Activated CD4-positive, alpha-beta T cell treated with anti-CD3 and anti-CD28 coated beads for 36 hours (primary cell): ENCODE data around the gene LAMA2. TPM values are rescaled to one million over a fixed set of nuclear protein-coding genes. Genes with fewer than 3 reads are reported as not detected.
A peak's percentile ranks its signal among the peaks of the same experiment; 100 is the strongest.

Experiments used
- ATAC-seq: fragments of 200-7000 bp; cut with Tn5 transposase; one replicate; pipeline ENCODE4 v1.10.0; 2021; ENCODE audit warnings: mild to moderate bottlenecking, moderate library complexity
- CTCF ChIA-PET: fragments of 350-600 bp; sonication (Branson Sonifier 250); formaldehyde crosslinking; loops from one replicate; lab custom pipeline; 2021; ENCODE audit warnings: antibody characterized with exemption; lab: Charles Lee
- POLR2A ChIA-PET: fragments of 350-600 bp; sonication (Branson Sonifier 250); formaldehyde crosslinking; loops from one replicate; lab custom pipeline; 2021; ENCODE audit warnings: antibody characterized with exemption, inconsistent platforms; lab: Charles Lee
- DNase-seq: peaks from one replicate; pipeline ENCODE4 v3.0.0-alpha.2; 2020
- H3K27ac Mint-ChIP-seq: one replicate; pipeline ENCODE4 v1.8.0; 2021; ENCODE audit warnings: mixed read lengths
- H3K27me3 Mint-ChIP-seq: one replicate; pipeline ENCODE4 v1.8.0; 2021; ENCODE audit warnings: mixed read lengths
- H3K36me3 Mint-ChIP-seq: one replicate; pipeline ENCODE4 v1.8.0; 2021; ENCODE audit warnings: low read depth, mixed read lengths
- H3K4me1 Mint-ChIP-seq: one replicate; pipeline ENCODE4 v1.8.0; 2021; ENCODE audit warnings: mixed read lengths
- H3K4me3 Mint-ChIP-seq: one replicate; pipeline ENCODE4 v1.8.0; 2021; ENCODE audit warnings: mild to moderate bottlenecking, moderate library complexity, mixed read lengths
- H3K9me3 Mint-ChIP-seq: one replicate; pipeline ENCODE4 v1.8.0; 2021; ENCODE audit warnings: low read depth, mixed read lengths
- intact Hi-C, 2 experiments: fragments of 100-400 bp; cut with DNase I in 1 of 2; cut with micrococcal nuclease in 1 of 2; formaldehyde crosslinking; loops; one replicate each; pipeline versions ENCODE4 v1.14.2 to v1.15.1; 2022 to 2024; cut with DNase I, micrococcal nuclease
- total RNA-seq, 2 experiments: library from RNA; stranded (reverse); gene quantifications; one replicate each; pipeline ENCODE4 v1.2.3, GENCODE V29; 2021

LAMA2 gene
- total RNA-seq, 2 experiments from 2014 or later, result 0.65 to 0.80 TPM

GRCh38 chr6:129475477-129476247, 592.7 kb downstream of the LAMA2 start:
- no peak overlapping the region for H3K27ac Mint-ChIP-seq
- ATAC-seq (no peak), DNase-seq (no peak)
- ChIA-PET CTCF (interaction anchor here (0.9 kb wide), 1 partner anchor 10 kb away, joined by 4 read pairs; no protein-coding TSS in a partner anchor), POLR2A (no interaction called here)
- H3K36me3 Mint-ChIP-seq, result no peaks in the 10 kb centered on the region
- H3K27me3 Mint-ChIP-seq, result no peaks in the 10 kb centered on the region
- intact Hi-C loops, result no loop called here
- no peaks in the 10 kb centered on the region for H3K9me3 Mint-ChIP-seq
- H3K4me1 Mint-ChIP-seq, result no peaks in the 10 kb centered on the region
- H3K4me3 Mint-ChIP-seq, result no peak overlapping the region

GRCh38 chr6:129476248-129476564, 593.3 kb downstream of the LAMA2 start:
- Mint-ChIP-seq H3K36me3 (no peaks in the 10 kb centered on the region), H3K9me3 (no peaks in the 10 kb centered on the region), H3K27me3 (no peaks in the 10 kb centered on the region), H3K4me3 (no peak overlapping the region), H3K4me1 (no peaks in the 10 kb centered on the region), H3K27ac (no peak overlapping the region)
- intact Hi-C loops, result no loop called here
- no peak for DNase-seq
- CTCF ChIA-PET, result interaction anchor here (0.9 kb wide), 1 partner anchor 10 kb away, joined by 4 read pairs; no protein-coding TSS in a partner anchor
- ATAC-seq, result no peak
- POLR2A ChIA-PET, result no interaction called here

GRCh38 chr6:129476810-129477209, 593.9 kb downstream of the LAMA2 start:
- no peak overlapping the region for H3K27ac Mint-ChIP-seq
- H3K4me1 Mint-ChIP-seq, result no peaks in the 10 kb centered on the region
- no peaks in the 10 kb centered on the region for H3K36me3 Mint-ChIP-seq
- ATAC-seq, result no peak
- no peak for DNase-seq
- no peaks in the 10 kb centered on the region for H3K9me3 Mint-ChIP-seq
- CTCF ChIA-PET, result no interaction called here
- no peaks in the 10 kb centered on the region for H3K27me3 Mint-ChIP-seq
- POLR2A ChIA-PET, result no interaction called here
- intact Hi-C loops, result no loop called here
- no peak overlapping the region for H3K4me3 Mint-ChIP-seq

GRCh38 chr6:129478379-129478778, 595.4 kb downstream of the LAMA2 start:
- ChIA-PET CTCF (no interaction called here), POLR2A (no interaction called here)
- Mint-ChIP-seq H3K27me3 (no peaks in the 10 kb centered on the region), H3K36me3 (no peaks in the 10 kb centered on the region), H3K4me3 (no peak overlapping the region), H3K4me1 (no peaks in the 10 kb centered on the region), H3K9me3 (no peaks in the 10 kb centered on the region), H3K27ac (no peak overlapping the region)
- DNase-seq (no peak), ATAC-seq (no peak)
- intact Hi-C loops, result no loop called here

- H3K27ac Mint-ChIP-seq, result no peak overlapping the region
- POLR2A ChIA-PET, result no interaction called here
- peaks cover 11% of the 10 kb centered on the region for H3K4me1 Mint-ChIP-seq
- no peaks in the 10 kb centered on the region for H3K9me3 Mint-ChIP-seq
- no peak for ATAC-seq
- no peaks in the 10 kb centered on the region for H3K27me3 Mint-ChIP-seq
- no peak overlapping the region for H3K4me3 Mint-ChIP-seq
- no peak for DNase-seq
- intact Hi-C loops, result no loop called here
- H3K36me3 Mint-ChIP-seq, result no peaks in the 10 kb centered on the region
- CTCF ChIA-PET, result interaction anchor here (1.8 kb wide), 1 partner anchor 18 kb away, joined by 7 read pairs; no protein-coding TSS in a partner anchor
Measured at GRCh38 chr6:129481706-129482105, 598.8 kb downstream of the LAMA2 start.

- H3K27ac Mint-ChIP-seq, result no peak overlapping the region
- H3K4me1 Mint-ChIP-seq, result peaks cover 31% of the 10 kb centered on the region
- POLR2A ChIA-PET, result interaction anchor here (0.6 kb wide), 1 partner anchor 260 kb away, joined by 3 read pairs; no protein-coding TSS in a partner anchor
- no peak overlapping the region for H3K4me3 Mint-ChIP-seq
- H3K27me3 Mint-ChIP-seq, result no peaks in the 10 kb centered on the region
- ATAC-seq, result no peak
- intact Hi-C loops, result no loop called here
- CTCF ChIA-PET, result interaction anchor here (0.6 to 2.9 kb wide), 4 partner anchors 10 to 1043 kb away, joined by 4 to 22 read pairs (median 4); no protein-coding TSS in a partner anchor
- peaks cover 3% of the 10 kb centered on the region for H3K36me3 Mint-ChIP-seq
- peaks cover 1% of the 10 kb centered on the region for H3K9me3 Mint-ChIP-seq
- no peak for DNase-seq
Measured at GRCh38 chr6:129485746-129486145, 602.8 kb downstream of the LAMA2 start.

- DNase-seq, result no peak
- H3K4me3 Mint-ChIP-seq, result no peak overlapping the region
- ChIA-PET POLR2A (no interaction called here), CTCF (interaction anchor here (0.6 to 2.9 kb wide), 5 partner anchors 10 to 1042 kb away, joined by 4 to 22 read pairs (median 5); no protein-coding TSS in a partner anchor)
- no peak overlapping the region for H3K27ac Mint-ChIP-seq
- H3K4me1 Mint-ChIP-seq, result peaks cover 37% of the 10 kb centered on the region
- H3K36me3 Mint-ChIP-seq, result peaks cover 3% of the 10 kb centered on the region
- H3K27me3 Mint-ChIP-seq, result no peaks in the 10 kb centered on the region
- ATAC-seq, result no peak
- H3K9me3 Mint-ChIP-seq, result peaks cover 1% of the 10 kb centered on the region
- intact Hi-C loops, result no loop called here
Measured at GRCh38 chr6:129486327-129486726, 603.4 kb downstream of the LAMA2 start.

GRCh38 chr6:129488313-129488712, 605.4 kb downstream of the LAMA2 start:
- Mint-ChIP-seq H3K9me3 (peaks cover 1% of the 10 kb centered on the region), H3K27ac (peak overlapping the region; percentile 95), H3K36me3 (peaks cover 3% of the 10 kb centered on the region), H3K4me1 (peaks cover 50% of the 10 kb centered on the region), H3K27me3 (no peaks in the 10 kb centered on the region), H3K4me3 (no peak overlapping the region)
- POLR2A ChIA-PET, result no interaction called here
- CTCF ChIA-PET, result interaction anchor here (1.3 to 1.6 kb wide), 2 partner anchors 20 to 118 kb away, joined by 3 to 4 read pairs; no protein-coding TSS in a partner anchor
- intact Hi-C loops, result no loop called here
- DNase-seq (no peak), ATAC-seq (no peak)

- peaks cover 1% of the 10 kb centered on the region for H3K9me3 Mint-ChIP-seq
- H3K27me3 Mint-ChIP-seq, result no peaks in the 10 kb centered on the region
- peak overlapping the region; percentile 95 for H3K27ac Mint-ChIP-seq
- intact Hi-C loops, result no loop called here
- DNase-seq, result no peak
- ATAC-seq, result no peak
- CTCF ChIA-PET, result interaction anchor here (0.6 to 3.9 kb wide), 7 partner anchors 8 to 832 kb away, joined by 3 to 38 read pairs (median 4); no protein-coding TSS in a partner anchor
- no peak overlapping the region for H3K4me3 Mint-ChIP-seq
- peaks cover 60% of the 10 kb centered on the region for H3K4me1 Mint-ChIP-seq
- H3K36me3 Mint-ChIP-seq, result peaks cover 6% of the 10 kb centered on the region
- POLR2A ChIA-PET, result no interaction called here
Measured at GRCh38 chr6:129489215-129489765, 606.4 kb downstream of the LAMA2 start.

GRCh38 chr6:129490521-129491255, 607.8 kb downstream of the LAMA2 start:
- peak overlapping the region; percentile 97 for H3K27ac Mint-ChIP-seq
- H3K4me1 Mint-ChIP-seq, result peaks cover 70% of the 10 kb centered on the region
- H3K4me3 Mint-ChIP-seq, result peak overlapping the region; percentile 70
- peaks cover 8% of the 10 kb centered on the region for H3K36me3 Mint-ChIP-seq
- ChIA-PET CTCF (interaction anchor here (0.6 to 3.9 kb wide), 11 partner anchors 10 to 277 kb away, joined by 3 to 38 read pairs (median 3); no protein-coding TSS in a partner anchor), POLR2A (no interaction called here)
- peak; percentile 84 for ATAC-seq
- intact Hi-C loops, result loop anchor here (1.0 to 5.0 kb wide), 9 partner anchors 37 to 833 kb away; no protein-coding TSS in a partner anchor
- H3K9me3 Mint-ChIP-seq, result peaks cover 1% of the 10 kb centered on the region
- DNase-seq, result peak; percentile 71
- H3K27me3 Mint-ChIP-seq, result no peaks in the 10 kb centered on the region

GRCh38 chr6:129491436-129491835, 608.5 kb downstream of the LAMA2 start:
- ATAC-seq (peak; percentile 18), DNase-seq (no peak)
- ChIA-PET CTCF (interaction anchor here (0.7 to 3.9 kb wide), 5 partner anchors 10 to 258 kb away, joined by 3 to 38 read pairs (median 4); no protein-coding TSS in a partner anchor), POLR2A (no interaction called here)
- H3K4me3 Mint-ChIP-seq, result peak overlapping the region; percentile 70
- H3K36me3 Mint-ChIP-seq, result peaks cover 8% of the 10 kb centered on the region
- intact Hi-C loops, result loop anchor here (1.0 to 5.0 kb wide), 6 partner anchors 181 to 834 kb away; no protein-coding TSS in a partner anchor
- H3K27me3 Mint-ChIP-seq, result no peaks in the 10 kb centered on the region
- H3K9me3 Mint-ChIP-seq, result peaks cover 1% of the 10 kb centered on the region
- peak overlapping the region; percentile 97 for H3K27ac Mint-ChIP-seq
- peaks cover 69% of the 10 kb centered on the region for H3K4me1 Mint-ChIP-seq
